DMS 273 (cell line): ENCODE data around the gene RPS19BP1.
"Not testable (repeated sequence)": the region's sequence is repeated elsewhere in the genome, so short reads cannot be mapped to it uniquely, and the experiment has no call there.

Experiments used
- DNase-seq: peaks from one replicate; lab custom pipeline; 2025; ENCODE audit not compliant: unreplicated experiment; lab: John Stamatoyannopoulos, UW

RPS19BP1 gene

GRCh38 chr22:39514373-39514973 lies 18.1 kb downstream of the RPS19BP1 start:
- peak; percentile 53 for DNase-seq

GRCh38 chr22:39513791-39514190 lies 18.8 kb downstream of the RPS19BP1 start:
- no peak for DNase-seq

- no peak for DNase-seq
Observed at GRCh38 chr22:39512026-39512425, 20.5 kb downstream of the RPS19BP1 start.

GRCh38 chr22:39511226-39511625 lies 21.3 kb downstream of the RPS19BP1 start:
- no peak for DNase-seq

GRCh38 chr22:39510529-39511149 lies 21.9 kb downstream of the RPS19BP1 start:
- no peak for DNase-seq

GRCh38 chr22:39508393-39508792 lies 24.2 kb downstream of the RPS19BP1 start:
- DNase-seq: no peak

- not testable (repeated sequence) for DNase-seq
Observed at GRCh38 chr22:39507021-39507420, 25.5 kb downstream of the RPS19BP1 start.

- no peak for DNase-seq
Observed at GRCh38 chr22:39504071-39504470, 28.5 kb downstream of the RPS19BP1 start.

GRCh38 chr22:39503630-39504029 lies 28.9 kb downstream of the RPS19BP1 start:
- DNase-seq: no peak

GRCh38 chr22:39502789-39503409 lies 29.6 kb downstream of the RPS19BP1 start:
- DNase-seq: no peak

GRCh38 chr22:39502109-39502788 lies 30.3 kb downstream of the RPS19BP1 start, which contains the start of gene MIEF1:
MIEF1 (plus strand) TSS chr22:39502290; CDS start chr22:39511295, 9,005 bp downstream.
- peak; percentile 96 for DNase-seq

GRCh38 chr22:39501644-39502108 lies 30.9 kb downstream of the RPS19BP1 start:
- DNase-seq: no peak

GRCh38 chr22:39500101-39500500 lies 32.4 kb downstream of the RPS19BP1 start:
- DNase-seq: no peak

GRCh38 chr22:39498802-39499201 lies 33.7 kb downstream of the RPS19BP1 start:
- DNase-seq: no peak

- DNase-seq: no peak
Observed at GRCh38 chr22:39498368-39498767, 34.2 kb downstream of the RPS19BP1 start.

- no peak for DNase-seq
Observed at GRCh38 chr22:39497429-39497828, 35.1 kb downstream of the RPS19BP1 start.

GRCh38 chr22:39496131-39496838 lies 36.3 kb downstream of the RPS19BP1 start:
- peak; percentile 79 for DNase-seq

- DNase-seq: no peak
Observed at GRCh38 chr22:39494471-39495120, 38.0 kb downstream of the RPS19BP1 start.

- no peak for DNase-seq
Observed at GRCh38 chr22:39493759-39494158, 38.8 kb downstream of the RPS19BP1 start.

GRCh38 chr22:39492186-39492585 lies 40.4 kb downstream of the RPS19BP1 start:
- DNase-seq: no peak

GRCh38 chr22:39491696-39492095 lies 40.9 kb downstream of the RPS19BP1 start:
- no peak for DNase-seq
